Measurements from ENCODE around the gene TNFAIP8. TPM values are rescaled to one million over a fixed set of nuclear protein-coding genes. Genes with fewer than 3 reads are reported as not detected.

TNFAIP8 gene
- polyA plus RNA-seq, 1 experiment: 11.3 TPM

DNA sequence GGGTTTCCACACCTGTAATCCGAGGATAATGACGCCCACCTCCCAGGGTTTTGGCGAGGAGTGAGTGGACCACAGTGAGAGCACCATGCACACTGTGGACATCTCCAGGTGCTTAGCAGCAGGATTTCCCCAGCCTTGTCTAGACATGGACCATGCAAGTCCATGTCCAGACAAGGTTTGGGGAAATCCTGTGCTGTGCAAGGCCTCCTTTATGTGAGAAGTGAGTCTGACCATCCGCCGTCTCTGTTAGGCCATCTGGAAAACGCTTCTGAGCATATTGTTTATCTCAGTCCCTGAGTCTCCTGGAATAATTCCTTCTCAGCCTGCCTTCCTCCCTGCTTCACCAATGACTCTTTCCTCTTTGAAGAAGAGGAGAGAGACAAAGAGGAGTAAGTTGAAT, 26.2 kb upstream of the TNFAIP8 start:
- no peak for DNase-seq (ENCODE audit: low read depth)
- CTCF ChIA-PET: interaction anchor here (1.7 kb wide), 1 partner anchor 82 kb away, joined by 5 read pairs; no protein-coding TSS in a partner anchor
- H3K4me3 ChIP-seq (ENCODE audit: low read depth, low read length): no peak overlapping the region
- POLR2A ChIA-PET: no interaction called here
- no peaks in the 10 kb centered on the region for H3K36me3 ChIP-seq (ENCODE audit: control insufficient read depth, insufficient read depth, low read length)
- TF ChIP-seq, protein P1, sequence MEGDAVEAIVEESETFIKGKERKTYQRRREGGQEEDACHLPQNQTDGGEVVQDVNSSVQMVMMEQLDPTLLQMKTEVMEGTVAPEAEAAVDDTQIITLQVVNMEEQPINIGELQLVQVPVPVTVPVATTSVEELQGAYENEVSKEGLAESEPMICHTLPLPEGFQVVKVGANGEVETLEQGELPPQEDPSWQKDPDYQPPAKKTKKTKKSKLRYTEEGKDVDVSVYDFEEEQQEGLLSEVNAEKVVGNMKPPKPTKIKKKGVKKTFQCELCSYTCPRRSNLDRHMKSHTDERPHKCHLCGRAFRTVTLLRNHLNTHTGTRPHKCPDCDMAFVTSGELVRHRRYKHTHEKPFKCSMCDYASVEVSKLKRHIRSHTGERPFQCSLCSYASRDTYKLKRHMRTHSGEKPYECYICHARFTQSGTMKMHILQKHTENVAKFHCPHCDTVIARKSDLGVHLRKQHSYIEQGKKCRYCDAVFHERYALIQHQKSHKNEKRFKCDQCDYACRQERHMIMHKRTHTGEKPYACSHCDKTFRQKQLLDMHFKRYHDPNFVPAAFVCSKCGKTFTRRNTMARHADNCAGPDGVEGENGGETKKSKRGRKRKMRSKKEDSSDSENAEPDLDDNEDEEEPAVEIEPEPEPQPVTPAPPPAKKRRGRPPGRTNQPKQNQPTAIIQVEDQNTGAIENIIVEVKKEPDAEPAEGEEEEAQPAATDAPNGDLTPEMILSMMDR (IDR thresholded peaks at IDR 0.05; ENCODE audit: insufficient read depth, low read depth, low read length): no peak
- H3K27me3 ChIP-seq (ENCODE audit: control insufficient read depth, insufficient read depth, low read length): no peaks in the 10 kb centered on the region

DNA sequence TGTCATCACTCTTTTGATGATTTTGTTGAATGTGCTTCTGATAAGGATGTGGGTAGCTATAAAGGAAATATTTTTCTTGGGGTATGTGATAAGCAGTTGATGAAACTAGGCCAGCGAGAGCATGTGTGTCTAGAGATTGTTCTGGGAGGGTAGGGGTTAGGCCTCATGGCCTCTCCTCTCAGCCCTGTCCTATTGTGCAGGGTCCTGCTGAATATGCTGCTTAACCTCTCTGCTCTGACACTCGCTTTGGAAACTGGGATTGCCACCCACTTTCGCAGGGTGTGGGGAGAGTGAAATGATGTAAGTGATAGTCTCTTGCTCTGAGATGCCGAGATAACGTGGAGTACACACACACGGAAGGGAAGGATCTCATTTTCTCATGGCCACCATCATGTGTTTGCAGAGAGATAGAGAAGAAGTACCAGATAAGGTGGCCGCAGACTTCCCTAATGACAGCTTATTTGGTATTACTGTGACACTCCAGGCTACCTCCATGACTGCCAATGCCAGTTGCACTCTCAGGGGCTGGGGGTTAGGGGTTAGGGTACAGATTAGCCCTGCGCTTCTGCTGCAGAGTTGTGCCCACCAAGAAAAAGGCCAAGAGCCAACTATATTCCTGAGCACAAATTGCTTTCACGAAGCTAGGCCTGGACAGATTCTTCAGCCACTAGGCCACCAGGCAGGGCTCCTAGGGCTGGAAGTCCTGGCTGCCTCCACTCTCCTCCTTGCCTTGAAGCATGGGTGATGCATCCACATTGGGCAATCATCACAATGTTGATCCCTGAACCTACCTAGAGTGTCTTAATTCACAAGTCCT, 25.2 kb upstream of the TNFAIP8 start:
- DNase-seq (ENCODE audit: low read depth): no peak
- CTCF ChIA-PET: interaction anchor here (0.6 to 1.7 kb wide), 2 partner anchors 36 to 81 kb away, joined by 4 to 5 read pairs; no protein-coding TSS in a partner anchor
- H3K4me3 ChIP-seq (ENCODE audit: low read depth, low read length): no peak overlapping the region
- POLR2A ChIA-PET: no interaction called here
- H3K27me3 ChIP-seq (ENCODE audit: control insufficient read depth, insufficient read depth, low read length): no peaks in the 10 kb centered on the region
- TF ChIP-seq, protein P1 (IDR thresholded peaks at IDR 0.05; ENCODE audit: insufficient read depth, low read depth, low read length): no peak
- H3K36me3 ChIP-seq (ENCODE audit: control insufficient read depth, insufficient read depth, low read length): no peaks in the 10 kb centered on the region

DNA sequence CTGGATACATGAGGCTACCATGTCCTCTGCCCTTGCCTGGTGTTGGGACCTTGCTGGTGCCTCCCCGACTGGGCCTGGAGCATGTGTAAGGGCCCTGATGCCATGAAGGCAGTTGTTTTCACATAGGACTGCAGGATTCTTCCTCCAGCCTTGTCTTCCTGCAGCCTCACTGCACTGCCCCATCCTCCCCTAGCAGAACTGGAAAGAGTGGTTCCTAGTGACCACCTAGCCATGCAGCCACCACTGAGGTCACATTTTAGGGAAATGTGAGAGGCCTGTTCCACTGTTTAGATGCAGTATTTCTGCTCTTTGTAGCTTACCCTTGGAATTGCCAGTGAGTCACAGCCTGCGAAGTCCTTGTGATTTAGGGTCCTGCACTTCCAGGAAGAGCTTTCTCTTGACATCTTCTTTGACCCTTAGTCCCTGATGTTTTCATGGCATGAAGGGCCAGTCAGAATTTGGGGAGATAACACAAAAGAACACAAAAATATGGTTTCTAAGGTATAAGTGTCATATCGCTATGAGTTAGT, 24.2 kb upstream of the TNFAIP8 start:
- Histone ChIP-seq H3K27me3 (ENCODE audit: control insufficient read depth, insufficient read depth, low read length) (no peaks in the 10 kb centered on the region), H3K4me3 (ENCODE audit: low read depth, low read length) (no peak overlapping the region), H3K36me3 (ENCODE audit: control insufficient read depth, insufficient read depth, low read length) (no peaks in the 10 kb centered on the region)
- TF ChIP-seq, protein P1 (IDR thresholded peaks at IDR 0.05; ENCODE audit: insufficient read depth, low read depth, low read length): no peak
- POLR2A ChIA-PET: no interaction called here
- CTCF ChIA-PET: no interaction called here
- DNase-seq (ENCODE audit: low read depth): no peak

DNA sequence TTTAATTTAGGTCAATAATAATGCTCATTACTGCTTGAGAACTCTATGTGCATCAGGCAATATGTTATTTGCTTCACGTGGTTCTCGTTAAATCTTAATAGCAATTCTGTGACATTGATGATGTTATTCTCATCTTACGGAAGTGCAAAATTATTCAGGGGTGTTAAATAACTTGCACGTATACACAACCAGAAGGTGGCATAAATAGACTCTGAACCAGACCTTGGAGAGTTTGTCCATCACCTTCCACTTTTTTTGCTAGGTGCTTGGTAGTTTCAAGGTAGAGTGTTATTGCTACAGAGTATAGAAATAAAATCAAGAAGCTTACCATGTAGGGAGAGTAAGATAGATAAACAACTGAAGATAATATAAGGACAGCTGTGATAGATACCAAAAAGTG, 23.6 kb upstream of the TNFAIP8 start:
- no peaks in the 10 kb centered on the region for H3K27me3 ChIP-seq (ENCODE audit: control insufficient read depth, insufficient read depth, low read length)
- TF ChIP-seq, protein P1 (IDR thresholded peaks at IDR 0.05; ENCODE audit: insufficient read depth, low read depth, low read length): no peak
- no peaks in the 10 kb centered on the region for H3K36me3 ChIP-seq (ENCODE audit: control insufficient read depth, insufficient read depth, low read length)
- POLR2A ChIA-PET: no interaction called here
- no peak for DNase-seq (ENCODE audit: low read depth)
- CTCF ChIA-PET: no interaction called here
- no peak overlapping the region for H3K4me3 ChIP-seq (ENCODE audit: low read depth, low read length)

DNA sequence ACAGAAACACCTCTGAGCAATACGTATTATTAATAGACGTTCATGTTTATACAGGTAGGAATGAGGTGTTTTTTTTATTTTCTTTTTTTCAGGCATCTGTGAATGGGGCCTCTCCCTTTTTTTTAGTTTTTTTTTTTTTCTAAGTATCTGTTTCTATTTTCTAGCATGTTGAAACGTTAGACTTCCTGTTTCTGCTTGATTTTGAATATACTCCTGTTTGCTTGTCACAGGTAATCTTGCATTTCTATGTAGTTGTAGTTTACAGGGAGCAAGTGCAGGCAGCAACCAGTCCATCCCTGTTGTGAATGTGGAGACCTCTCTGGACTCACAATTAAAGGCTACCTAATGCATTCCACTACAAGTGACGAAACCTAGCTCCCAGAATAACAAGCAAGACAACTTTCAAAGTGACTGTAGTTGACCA, 22.8 kb upstream of the TNFAIP8 start:
- H3K4me3 ChIP-seq (ENCODE audit: low read depth, low read length): no peak overlapping the region
- no peak for DNase-seq (ENCODE audit: low read depth)
- H3K27me3 ChIP-seq (ENCODE audit: control insufficient read depth, insufficient read depth, low read length): no peaks in the 10 kb centered on the region
- ChIA-PET CTCF (interaction anchor here (0.7 to 0.8 kb wide), 2 partner anchors 79 to 345 kb away, joined by 3 read pairs; partner anchors contain the start of gene DTWD2), POLR2A (no interaction called here)
- H3K36me3 ChIP-seq (ENCODE audit: control insufficient read depth, insufficient read depth, low read length): no peaks in the 10 kb centered on the region
- TF ChIP-seq, protein P1 (IDR thresholded peaks at IDR 0.05; ENCODE audit: insufficient read depth, low read depth, low read length): no peak
